COR-L47 (cell line): Measurements from ENCODE around the gene CSPG5.

Experiments used
- DNase-seq: peaks from one replicate; lab custom pipeline; 2025; lab: John Stamatoyannopoulos, UW

CSPG5 gene, protein sequence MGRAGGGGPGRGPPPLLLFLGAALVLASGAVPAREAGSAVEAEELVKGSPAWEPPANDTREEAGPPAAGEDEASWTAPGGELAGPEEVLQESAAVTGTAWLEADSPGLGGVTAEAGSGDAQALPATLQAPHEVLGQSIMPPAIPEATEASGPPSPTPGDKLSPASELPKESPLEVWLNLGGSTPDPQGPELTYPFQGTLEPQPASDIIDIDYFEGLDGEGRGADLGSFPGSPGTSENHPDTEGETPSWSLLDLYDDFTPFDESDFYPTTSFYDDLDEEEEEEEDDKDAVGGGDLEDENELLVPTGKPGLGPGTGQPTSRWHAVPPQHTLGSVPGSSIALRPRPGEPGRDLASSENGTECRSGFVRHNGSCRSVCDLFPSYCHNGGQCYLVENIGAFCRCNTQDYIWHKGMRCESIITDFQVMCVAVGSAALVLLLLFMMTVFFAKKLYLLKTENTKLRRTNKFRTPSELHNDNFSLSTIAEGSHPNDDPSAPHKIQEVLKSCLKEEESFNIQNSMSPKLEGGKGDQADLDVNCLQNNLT

GRCh38 chr3:47578691-47579632 lies at the start of gene CSPG5:
CSPG5 (minus strand) TSS chr3:47578865; CDS start chr3:47578693, 172 bp downstream.
- peak; percentile 15 for DNase-seq

DNA sequence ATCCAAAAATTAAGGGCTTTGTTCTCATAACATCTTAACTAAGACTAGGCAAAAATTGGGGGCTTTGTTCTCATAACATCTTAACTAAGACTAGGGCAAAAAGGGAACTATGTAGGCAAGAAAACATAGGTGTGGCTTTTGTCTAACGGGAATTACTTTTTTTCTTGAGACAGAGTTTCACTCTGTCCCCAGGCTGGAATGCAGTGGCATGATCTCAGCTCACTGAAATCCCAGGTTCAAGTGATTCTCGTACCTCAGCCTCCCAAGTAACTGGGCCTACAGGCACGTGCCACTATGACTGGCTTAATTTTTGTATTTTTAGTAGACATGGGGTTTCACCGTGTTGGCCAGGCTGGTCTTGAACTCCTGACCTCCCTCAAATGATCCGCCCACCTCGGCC lies 49.8 kb upstream of the CSPG5 start:
- DNase-seq, result no peak

- no peak for DNase-seq
Measured at GRCh38 chr3:47622671-47623461, 44.2 kb upstream of the CSPG5 start.

GRCh38 chr3:47617086-47618010 lies 38.7 kb upstream of the CSPG5 start:
- DNase-seq, result no peak

- DNase-seq, result no peak
Measured at GRCh38 chr3:47614788-47615187, 36.1 kb upstream of the CSPG5 start.

- DNase-seq, result no peak
Measured at GRCh38 chr3:47613722-47614121, 35.1 kb upstream of the CSPG5 start.

- DNase-seq, result no peak
Measured at GRCh38 chr3:47612879-47613278, 34.2 kb upstream of the CSPG5 start.

DNA sequence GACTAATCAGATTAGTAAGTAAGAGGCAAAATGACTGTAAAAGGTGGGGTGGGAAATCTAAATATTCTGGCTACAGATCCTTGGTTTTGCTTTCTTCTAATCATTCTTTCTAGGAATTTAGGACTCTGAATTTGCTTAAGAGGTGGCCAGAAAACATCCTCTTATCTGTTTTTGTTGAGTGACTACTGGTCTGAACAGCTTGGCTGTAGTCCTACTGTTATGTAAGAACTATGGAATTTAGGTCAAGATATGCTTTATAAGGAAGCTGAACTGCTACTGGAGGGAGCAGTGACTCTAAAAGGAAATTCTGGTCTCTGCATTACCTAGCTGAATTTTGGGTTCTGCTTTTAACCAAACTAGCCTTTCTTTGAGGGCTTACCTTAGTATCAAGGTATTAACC lies 33.5 kb upstream of the CSPG5 start:
- DNase-seq, result no peak

GRCh38 chr3:47611576-47611975 lies 32.9 kb upstream of the CSPG5 start:
- DNase-seq, result no peak

DNA sequence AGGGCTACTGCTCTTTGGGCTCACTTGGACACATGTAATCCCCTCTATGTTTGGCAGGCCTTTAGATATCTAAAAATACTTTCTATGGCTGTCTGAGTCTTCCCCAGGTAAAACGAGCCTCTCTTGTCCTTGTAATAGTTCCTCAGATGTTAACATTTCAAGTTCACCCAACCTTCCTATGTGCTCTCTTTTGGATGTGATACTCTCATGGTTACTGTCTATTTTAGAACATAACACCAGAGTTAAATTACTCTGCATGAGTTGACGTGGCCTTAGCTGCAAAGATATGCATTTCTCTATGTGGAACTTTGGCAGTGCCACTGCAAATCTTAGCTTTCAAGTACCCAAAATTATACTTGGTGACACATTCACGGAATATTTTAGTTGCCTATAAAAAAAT lies 31.9 kb upstream of the CSPG5 start:
- no peak for DNase-seq

DNA sequence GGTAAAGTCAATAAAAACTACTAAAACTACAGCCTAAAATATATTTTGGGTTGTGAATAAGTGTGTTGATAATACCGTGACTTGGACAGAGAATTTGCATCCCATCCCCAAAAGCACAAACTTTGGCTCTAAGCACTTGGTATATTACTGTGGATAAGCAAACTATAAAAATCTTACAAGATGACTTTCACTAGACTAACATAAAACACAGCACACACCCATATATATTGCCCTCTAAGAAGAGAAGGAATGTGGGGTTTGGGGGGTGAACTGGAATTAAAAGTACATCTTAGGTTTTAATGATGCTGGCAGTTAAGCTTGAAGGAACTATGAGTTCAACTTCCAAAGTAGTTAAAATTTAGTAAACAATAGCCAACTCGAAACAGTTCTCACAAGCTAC lies 28.7 kb upstream of the CSPG5 start:
- no peak for DNase-seq

DNA sequence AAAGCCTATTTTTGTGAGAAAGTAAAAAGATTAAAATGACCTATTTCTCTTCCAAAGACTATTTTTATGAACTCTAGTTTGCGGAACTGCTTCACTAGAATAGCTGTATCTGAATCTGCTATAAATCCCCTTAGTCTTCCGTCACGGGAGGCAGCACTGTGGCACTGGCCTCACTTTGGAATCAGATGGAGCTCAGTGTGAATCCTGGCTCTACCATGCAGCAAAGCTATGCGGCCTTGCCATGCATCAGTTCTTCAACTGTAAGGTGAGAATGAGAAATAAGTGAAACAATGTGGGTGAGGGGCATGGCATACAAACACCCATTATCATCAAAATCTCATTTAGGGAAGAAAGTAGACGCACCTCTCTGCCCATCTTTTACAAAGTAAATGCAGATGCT lies 27.5 kb upstream of the CSPG5 start:
- DNase-seq, result no peak

DNA sequence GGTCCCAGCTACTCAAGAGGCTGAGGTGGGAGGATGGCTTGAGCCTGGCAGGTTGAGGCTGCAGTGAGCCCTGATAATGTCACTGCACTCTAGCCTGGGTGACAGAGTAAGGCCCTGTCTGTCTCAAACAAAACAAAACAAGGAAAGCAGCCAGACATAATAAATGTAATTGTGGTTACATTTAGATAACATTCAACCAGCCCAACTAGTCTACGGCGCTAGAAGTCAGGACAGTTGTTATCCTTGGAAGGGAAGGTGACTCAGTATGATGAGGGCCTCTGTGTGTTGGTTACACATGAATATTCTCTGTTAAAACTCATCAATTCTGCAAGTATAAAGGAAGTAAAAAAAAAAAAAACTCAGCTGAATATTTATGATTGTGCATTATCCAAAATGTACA lies 27.0 kb upstream of the CSPG5 start:
- no peak for DNase-seq

DNA sequence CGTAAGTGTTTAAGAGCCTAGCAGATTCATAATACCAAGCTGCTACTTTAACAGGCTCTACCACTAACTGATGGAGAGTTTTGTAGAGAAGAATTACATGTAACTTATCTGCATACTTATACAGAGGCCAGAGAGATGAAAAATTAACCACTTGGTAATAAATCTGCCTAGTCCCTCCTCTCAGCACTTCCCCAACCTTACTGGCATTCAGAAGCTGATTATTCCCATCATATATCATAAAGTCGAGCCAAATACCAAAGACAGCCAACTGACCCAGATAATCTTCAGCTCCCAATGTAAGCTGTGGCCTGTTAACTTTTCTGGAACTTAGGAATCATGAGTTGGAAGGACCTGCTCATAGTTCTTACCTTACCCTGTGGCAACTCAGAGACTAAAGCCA lies 25.5 kb upstream of the CSPG5 start:
- no peak for DNase-seq

DNA sequence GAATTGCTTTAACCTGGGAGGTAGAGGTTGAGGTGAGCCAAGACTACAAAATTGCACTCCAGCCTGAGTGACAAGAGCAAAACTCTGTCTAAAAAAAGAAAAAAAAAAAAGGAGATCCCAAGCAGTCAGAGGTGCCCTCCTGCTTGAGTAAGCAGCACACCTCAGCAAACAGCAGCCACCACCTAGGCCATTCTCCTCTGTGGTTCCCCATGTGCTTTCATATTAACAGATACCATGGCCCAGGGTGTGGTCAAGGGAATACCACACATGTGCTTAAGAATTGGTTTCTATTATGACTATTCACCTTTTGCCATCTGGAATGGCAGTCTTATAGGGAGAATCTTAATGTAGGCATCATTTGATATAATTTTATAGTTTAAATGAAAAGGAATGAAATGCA lies 24.7 kb upstream of the CSPG5 start:
- no peak for DNase-seq

DNA sequence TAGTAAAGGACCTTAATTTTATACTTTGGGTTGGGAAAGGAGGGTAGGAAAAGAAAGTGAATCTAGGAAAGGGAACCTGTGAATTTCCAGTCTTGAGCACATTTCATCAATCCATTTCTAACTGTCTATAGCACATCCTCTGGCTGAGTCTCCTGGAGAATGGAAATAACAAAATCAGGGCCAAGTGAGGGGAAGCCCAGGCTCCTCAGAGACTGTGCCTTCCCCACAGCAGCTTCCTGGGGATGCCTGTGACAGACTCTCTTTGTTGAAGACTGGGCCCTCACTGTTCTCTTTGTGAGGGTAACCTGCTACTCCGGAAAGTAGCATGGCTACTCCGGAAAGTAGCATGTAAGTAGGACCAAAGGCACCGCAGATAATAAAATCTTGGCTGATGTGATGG lies 22.6 kb upstream of the CSPG5 start:
- DNase-seq, result no peak

DNA sequence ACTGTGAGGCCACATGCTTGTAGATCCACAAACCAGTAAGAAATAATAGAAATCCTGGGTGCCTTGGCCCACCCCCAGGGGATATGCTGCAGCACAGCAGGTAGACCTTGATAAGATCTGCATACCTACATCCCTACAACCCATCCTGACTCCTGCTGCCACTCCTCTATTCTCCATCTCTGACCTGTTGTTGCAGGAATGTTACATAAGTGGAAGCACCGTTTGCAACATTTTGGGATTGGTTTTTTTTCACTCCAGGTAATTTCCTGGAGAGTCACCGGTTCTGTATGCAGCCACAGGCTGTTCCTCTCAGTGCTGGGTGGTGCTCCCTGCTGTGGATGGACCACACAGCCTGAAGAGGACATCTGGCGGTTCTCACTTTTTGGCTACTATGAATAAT lies 16.1 kb upstream of the CSPG5 start:
- no peak for DNase-seq

DNA sequence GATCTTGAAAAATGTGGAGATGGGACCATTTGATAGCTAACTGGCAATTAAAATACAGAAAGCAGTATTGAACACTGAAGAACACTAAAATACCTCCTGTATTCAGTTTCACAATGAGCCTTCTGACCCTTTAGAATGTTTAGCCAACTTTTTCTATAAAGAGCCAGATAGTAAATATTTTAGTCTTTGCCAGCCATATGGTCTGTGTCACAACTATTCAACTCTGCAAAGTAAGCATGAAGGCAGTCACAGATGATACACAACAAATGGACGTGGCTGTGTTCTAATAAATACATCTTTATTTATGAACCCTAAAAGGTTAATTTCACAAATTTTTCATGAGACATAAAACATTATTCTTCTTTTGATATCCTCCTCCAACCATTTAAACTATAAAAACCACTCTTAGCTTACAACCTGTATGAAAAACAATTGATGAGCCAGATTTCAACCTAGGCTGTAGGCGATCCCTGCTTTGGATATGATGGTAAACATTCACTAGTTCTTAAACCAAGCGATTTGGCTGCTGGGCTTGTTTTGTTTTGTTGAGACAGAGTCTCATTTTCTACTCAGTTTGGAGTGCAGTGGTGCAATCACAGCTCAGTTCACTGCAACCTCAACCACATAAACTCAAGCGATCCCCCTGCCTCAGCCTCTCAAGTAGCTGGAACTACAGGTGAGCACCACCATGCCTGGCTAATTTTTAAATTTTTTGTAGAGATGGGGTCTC lies 13.6 kb upstream of the CSPG5 start:
- DNase-seq, result no peak

GRCh38 chr3:47590216-47590615 lies 11.6 kb upstream of the CSPG5 start:
- no peak for DNase-seq

DNA sequence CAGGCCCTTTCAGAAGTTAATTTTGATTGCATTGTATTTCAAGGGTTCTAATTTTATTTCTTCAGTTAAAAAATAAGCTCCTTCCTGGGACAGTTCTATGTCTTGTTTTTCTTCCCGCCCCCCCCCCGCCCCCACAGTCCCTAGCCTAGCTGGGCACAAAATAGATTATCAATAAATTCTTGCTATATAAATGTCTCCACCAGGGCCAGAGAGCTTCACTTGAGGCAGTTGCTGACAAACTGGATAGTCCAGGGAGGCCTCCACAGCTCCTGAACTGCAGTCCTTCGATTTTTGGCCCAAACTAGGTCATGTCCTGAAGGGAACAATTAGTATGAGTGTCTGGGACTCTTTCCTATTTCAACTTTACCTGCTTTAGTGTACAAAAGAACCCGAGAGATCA lies 9.9 kb upstream of the CSPG5 start:
- no peak for DNase-seq
